ENCODE results near the gene SCYGR5.

DNA sequence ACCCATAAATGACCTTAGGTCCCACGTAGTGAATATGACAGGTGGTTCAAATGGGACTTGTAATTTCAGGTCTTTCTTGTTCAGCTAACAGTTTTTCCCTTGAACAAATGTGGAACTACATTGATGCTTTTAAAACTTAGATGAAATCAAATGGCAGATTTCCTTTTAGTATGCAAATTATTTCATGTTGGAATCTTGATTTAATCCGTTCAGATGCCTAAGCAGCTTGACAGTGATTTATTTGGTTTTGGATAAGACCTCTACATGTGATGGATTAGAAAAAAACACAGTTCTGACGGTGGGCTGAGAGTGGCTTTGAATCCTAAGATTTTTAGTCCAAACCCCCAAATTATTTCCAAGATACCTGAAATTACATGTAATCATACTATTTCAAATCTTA, 32.4 kb upstream of the SCYGR5 start:
- TF ChIP-seq POLR2A (IDR thresholded peaks at IDR 0.05; ENCODE audit: low read depth, low read length) = no peak
- TF ChIP-seq POLR2AphosphoS5 (IDR thresholded peaks at IDR 0.05; ENCODE audit: low read depth, low read length) = no peak

All from GM12891 (cell line).